ENCODE measurements around the gene CENPX. TPM values are rescaled to one million over a fixed set of nuclear protein-coding genes. Genes with fewer than 3 reads are reported as not detected.
A peak's percentile ranks its signal among the peaks of the same experiment; 100 is the strongest.

The CENPX gene
- total RNA-seq, 1 donor from 2014 or later = 43.8 TPM

GRCh38 chr17:82030470-82031302, 8.0 kb upstream of the CENPX start:
- H3K9me3 ChIP-seq = no peaks in the 10 kb centered on the region
- peak overlapping the region; percentile 62 for H3K4me3 ChIP-seq
- H3K4me1 ChIP-seq = peaks cover 22% of the 10 kb centered on the region
- intact Hi-C loops (cut with DNase I) = no loop called here
- DNase-seq = peak; percentile 89
- H3K27ac ChIP-seq = peak overlapping the region; percentile 37
- H3K27me3 ChIP-seq (ENCODE audit: low read depth) = peaks cover 8% of the 10 kb centered on the region
- TF ChIP-seq CTCF (IDR thresholded peaks at IDR 0.05) = peak; percentile 96
- no peaks in the 10 kb centered on the region for H3K36me3 ChIP-seq
- peak; percentile 91 to 92 for ATAC-seq

GRCh38 chr17:82029990-82030469, 7.4 kb upstream of the CENPX start:
- Histone ChIP-seq H3K36me3 (no peaks in the 10 kb centered on the region), H3K4me1 (peaks cover 18% of the 10 kb centered on the region), H3K9me3 (no peaks in the 10 kb centered on the region), H3K4me3 (peak overlapping the region; percentile 62), H3K27me3 (ENCODE audit: low read depth) (peaks cover 8% of the 10 kb centered on the region), H3K27ac (no peak overlapping the region)
- ATAC-seq (peak in 1 of 2 donors; percentile 1), DNase-seq (no peak)
- intact Hi-C loops (cut with DNase I) = loop anchor here (5.0 kb wide), 1 partner anchor 132 kb away; no protein-coding TSS in a partner anchor
- TF ChIP-seq CTCF (IDR thresholded peaks at IDR 0.05) = no peak

GRCh38 chr17:82029391-82029790, 6.7 kb upstream of the CENPX start:
- ATAC-seq (no peak), DNase-seq (no peak)
- Histone ChIP-seq H3K4me1 (peaks cover 22% of the 10 kb centered on the region), H3K4me3 (no peak overlapping the region), H3K36me3 (no peaks in the 10 kb centered on the region), H3K27me3 (ENCODE audit: low read depth) (peaks cover 8% of the 10 kb centered on the region), H3K9me3 (no peaks in the 10 kb centered on the region), H3K27ac (no peak overlapping the region)
- intact Hi-C loops (cut with DNase I) = loop anchor here (5.0 kb wide), 1 partner anchor 133 kb away; no protein-coding TSS in a partner anchor
- TF ChIP-seq CTCF (IDR thresholded peaks at IDR 0.05) = no peak

- H3K27ac ChIP-seq = no peak overlapping the region
- TF ChIP-seq CTCF (IDR thresholded peaks at IDR 0.05) = no peak
- peaks cover 8% of the 10 kb centered on the region for H3K27me3 ChIP-seq (ENCODE audit: low read depth)
- no peaks in the 10 kb centered on the region for H3K9me3 ChIP-seq
- no peaks in the 10 kb centered on the region for H3K36me3 ChIP-seq
- intact Hi-C loops (cut with DNase I) = loop anchor here (5.0 kb wide), 1 partner anchor 133 kb away; no protein-coding TSS in a partner anchor
- H3K4me1 ChIP-seq = peaks cover 26% of the 10 kb centered on the region
- ATAC-seq (no peak), DNase-seq (no peak)
- H3K4me3 ChIP-seq = no peak overlapping the region
Measured at GRCh38 chr17:82028966-82029365, 6.3 kb upstream of the CENPX start.

GRCh38 chr17:82028246-82028645, 5.6 kb upstream of the CENPX start:
- Histone ChIP-seq H3K4me1 (peaks cover 32% of the 10 kb centered on the region), H3K27me3 (ENCODE audit: low read depth) (peaks cover 8% of the 10 kb centered on the region), H3K4me3 (no peak overlapping the region), H3K9me3 (no peaks in the 10 kb centered on the region), H3K36me3 (no peaks in the 10 kb centered on the region), H3K27ac (no peak overlapping the region)
- no peak for TF ChIP-seq CTCF (IDR thresholded peaks at IDR 0.05)
- ATAC-seq = no peak
- no peak for DNase-seq
- intact Hi-C loops (cut with DNase I) = loop anchor here (5.0 kb wide), 1 partner anchor 134 kb away; no protein-coding TSS in a partner anchor

Measured in lower lobe of right lung (tissue), 2 donors.